C4-2B (cell line): ENCODE measurements around the gene AGPAT4.

Source experiments
- H3K27ac ChIP-seq: fragments of 450-650 bp; 2 replicates; pipeline ENCODE4 v1.5.1; 2017
- ZFX ChIP-seq: fragments of 450-650 bp; IDR thresholded peaks from 2 replicates; pipeline ENCODE4 v1.6.1; 2017
- TF ChIP-seq, protein P1 (sequence below): fragments of 450-650 bp; conservative IDR thresholded peaks from 2 replicates; pipeline ENCODE4 v1.5.1; 2017; ENCODE audit warnings: mild to moderate bottlenecking

The AGPAT4 gene

DNA sequence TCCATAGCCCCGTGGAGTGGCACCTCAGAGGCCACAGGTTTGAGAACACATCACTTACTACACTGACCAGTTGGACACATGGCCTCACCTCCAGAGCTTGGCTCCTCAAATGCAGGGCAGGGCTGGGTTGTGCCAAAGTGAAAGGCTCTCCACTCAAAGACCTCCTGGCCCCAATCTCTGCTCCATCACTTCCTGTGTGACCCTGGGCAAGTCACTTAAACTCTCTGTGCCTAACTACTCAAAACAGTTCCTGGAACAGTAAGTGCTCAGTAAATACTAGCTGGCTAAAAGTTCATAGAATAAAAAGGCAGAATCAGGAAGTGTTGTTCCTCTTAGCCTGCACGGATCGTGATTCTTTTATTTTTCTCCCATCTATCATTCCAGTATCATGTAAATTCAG, 50.2 kb downstream of the AGPAT4 start:
- H3K27ac ChIP-seq, result no peak overlapping the region
- TF ChIP-seq ZFX, result no peak
- TF ChIP-seq, protein P1, sequence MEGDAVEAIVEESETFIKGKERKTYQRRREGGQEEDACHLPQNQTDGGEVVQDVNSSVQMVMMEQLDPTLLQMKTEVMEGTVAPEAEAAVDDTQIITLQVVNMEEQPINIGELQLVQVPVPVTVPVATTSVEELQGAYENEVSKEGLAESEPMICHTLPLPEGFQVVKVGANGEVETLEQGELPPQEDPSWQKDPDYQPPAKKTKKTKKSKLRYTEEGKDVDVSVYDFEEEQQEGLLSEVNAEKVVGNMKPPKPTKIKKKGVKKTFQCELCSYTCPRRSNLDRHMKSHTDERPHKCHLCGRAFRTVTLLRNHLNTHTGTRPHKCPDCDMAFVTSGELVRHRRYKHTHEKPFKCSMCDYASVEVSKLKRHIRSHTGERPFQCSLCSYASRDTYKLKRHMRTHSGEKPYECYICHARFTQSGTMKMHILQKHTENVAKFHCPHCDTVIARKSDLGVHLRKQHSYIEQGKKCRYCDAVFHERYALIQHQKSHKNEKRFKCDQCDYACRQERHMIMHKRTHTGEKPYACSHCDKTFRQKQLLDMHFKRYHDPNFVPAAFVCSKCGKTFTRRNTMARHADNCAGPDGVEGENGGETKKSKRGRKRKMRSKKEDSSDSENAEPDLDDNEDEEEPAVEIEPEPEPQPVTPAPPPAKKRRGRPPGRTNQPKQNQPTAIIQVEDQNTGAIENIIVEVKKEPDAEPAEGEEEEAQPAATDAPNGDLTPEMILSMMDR, result no peak

DNA sequence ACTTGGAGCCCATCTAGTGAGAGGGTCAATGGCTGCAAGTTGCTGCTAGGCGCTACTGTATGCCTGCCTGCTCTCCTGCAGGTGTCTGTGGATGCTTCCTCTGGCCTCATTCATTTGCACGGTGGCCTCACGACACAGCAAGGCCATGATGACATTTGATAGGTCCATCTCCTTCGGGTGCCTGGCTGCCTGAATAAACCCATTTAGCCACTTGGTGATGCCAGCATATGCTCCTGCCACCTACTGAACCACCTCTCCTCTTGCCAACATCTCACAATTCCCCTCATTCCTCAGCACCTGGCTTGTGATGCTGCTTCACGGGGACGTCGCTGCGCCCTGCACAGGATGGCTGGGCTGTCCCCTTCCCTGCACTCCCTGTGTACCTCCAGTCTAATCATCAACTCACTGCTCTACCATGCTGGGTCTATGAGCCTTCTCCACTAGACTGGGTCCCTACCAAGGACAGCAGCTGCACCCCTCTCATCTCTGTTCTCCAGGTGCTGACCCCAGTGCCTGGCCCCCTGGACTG, 51.1 kb downstream of the AGPAT4 start:
- no peak for TF ChIP-seq ZFX
- TF ChIP-seq, protein P1, result no peak
- H3K27ac ChIP-seq, result no peak overlapping the region

DNA sequence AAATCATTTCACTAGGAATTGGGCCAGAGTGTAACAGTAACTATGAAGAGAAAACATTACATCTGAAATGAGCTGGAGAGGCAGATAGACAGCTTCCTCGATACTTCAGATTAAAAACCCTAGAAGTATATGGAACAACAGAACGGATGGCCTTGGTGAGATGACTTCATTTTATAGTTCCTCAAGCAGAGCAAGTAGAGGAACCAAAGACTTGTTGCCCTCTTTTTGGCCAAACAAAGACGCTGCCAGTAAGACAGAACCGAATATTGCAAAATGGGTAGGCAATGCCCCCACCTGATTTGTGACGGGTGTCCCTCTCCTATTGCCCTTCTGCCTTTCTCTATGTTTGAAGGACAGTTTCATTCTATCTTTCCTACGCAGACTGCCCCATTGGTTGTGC, 53.5 kb downstream of the AGPAT4 start:
- no peak for TF ChIP-seq ZFX
- TF ChIP-seq, protein P1, result no peak

DNA sequence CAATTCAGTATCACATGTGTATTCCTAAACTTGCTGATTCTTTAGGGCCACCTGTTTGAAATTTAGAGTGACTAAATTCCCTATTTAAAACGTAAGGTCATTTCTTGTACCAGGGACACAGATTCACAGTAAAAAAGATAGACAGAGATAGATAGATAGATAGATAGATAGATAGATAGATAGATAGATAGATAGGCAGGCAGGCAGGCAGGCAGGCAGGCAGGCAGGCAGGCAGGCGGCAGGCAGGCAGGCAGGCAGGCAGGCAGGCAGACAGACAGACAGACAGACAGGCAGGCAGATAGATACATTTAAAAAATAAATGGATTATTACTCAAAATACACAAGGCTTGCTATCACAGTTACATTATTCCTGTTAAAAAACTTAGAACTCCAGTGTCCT, 54.2 kb downstream of the AGPAT4 start:
- no peak for TF ChIP-seq ZFX
- TF ChIP-seq, protein P1, result no peak
- no peak overlapping the region for H3K27ac ChIP-seq

More for the DNA sequence above, 53.5 kb downstream of the AGPAT4 start:
- H3K27ac ChIP-seq, result no peak overlapping the region

DNA sequence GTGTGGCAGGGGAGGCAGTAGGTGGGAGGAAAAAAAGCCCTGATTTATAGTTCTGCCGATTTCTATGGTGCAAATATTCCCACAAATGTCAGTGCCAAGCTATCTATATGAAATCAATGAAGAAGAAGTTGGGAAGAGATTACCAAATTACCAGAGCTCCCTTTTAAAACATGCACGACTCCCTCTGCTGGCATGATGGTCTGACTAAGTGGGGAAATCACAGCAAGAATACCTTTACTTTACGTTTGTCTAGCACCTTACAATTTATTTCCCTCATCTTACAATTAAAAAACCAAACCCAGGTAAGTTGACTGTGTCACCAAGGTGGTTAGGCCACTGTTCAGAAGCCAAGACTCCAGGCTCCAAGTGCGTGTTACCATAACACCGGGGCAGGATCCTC, 55.6 kb downstream of the AGPAT4 start:
- TF ChIP-seq ZFX, result no peak
- TF ChIP-seq, protein P1, result 0 out of 2 replicates have a peak, but pooled peaks have one; percentile 9

DNA sequence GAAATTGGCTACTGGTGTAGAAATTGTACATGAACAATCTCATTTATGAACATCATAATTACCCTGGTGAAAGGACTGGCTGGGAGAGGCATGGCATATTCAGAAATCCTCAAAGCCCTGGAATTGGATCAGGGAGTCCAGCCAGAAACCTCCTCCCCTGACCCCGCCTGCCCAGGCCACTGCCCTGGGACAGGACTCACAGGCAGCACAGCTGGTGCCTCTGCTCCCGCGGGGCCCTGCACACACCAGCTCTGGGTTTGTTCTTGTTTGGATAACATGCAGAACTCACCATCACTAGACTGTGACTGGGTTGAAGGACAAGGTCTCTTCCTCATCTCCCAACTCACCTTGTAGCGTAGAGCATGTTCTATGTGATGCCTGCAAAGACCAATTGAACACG, 56.2 kb downstream of the AGPAT4 start:
- TF ChIP-seq ZFX, result no peak
- TF ChIP-seq, protein P1, result no peak
- no peak overlapping the region for H3K27ac ChIP-seq

More for the DNA sequence above, 55.6 kb downstream of the AGPAT4 start:
- no peak overlapping the region for H3K27ac ChIP-seq

DNA sequence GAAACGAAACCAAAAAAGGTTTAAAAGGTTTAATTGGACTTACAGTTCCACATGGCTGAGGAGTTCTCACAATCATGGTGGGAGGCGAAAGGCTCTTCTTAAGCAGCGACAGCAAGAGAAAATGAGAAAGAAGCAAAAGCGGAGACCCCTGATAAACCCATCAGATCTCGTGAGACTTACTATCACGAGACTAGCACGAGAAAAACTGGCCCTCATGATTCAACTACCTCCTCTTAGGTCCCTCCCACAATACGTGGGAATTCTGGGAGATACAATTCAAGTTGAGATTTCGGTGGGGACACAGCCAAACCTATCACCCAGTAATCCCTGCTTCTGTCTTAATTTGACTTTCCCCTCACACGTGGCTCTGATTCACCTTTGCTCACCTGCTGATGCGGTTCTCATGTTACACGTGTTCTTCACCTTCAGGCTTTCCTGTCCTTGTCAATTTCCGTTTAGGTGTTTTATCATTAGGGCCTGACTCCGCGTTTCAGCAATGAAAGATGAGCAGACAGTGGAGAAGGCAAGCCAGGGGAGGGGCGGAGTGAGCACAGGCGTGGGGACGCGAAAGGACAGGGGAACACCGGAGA, 57.1 kb downstream of the AGPAT4 start:
- no peak for TF ChIP-seq ZFX
- no peak overlapping the region for H3K27ac ChIP-seq
